ENCODE measurements around the gene WNT11. TPM values are rescaled to one million over a fixed set of nuclear protein-coding genes. Genes with fewer than 3 reads are reported as not detected.

Gene WNT11
- total RNA-seq, 8 experiments from 2014 or later, result 0.18 to 9.3 (median 3.0) TPM

GRCh38 chr11:76243957-76244285 lies 37.6 kb upstream of the WNT11 start:
- no peak for ATAC-seq (replicated peaks in 6 of 8)
- in situ Hi-C loops (cut with MboI; ENCODE audit: low pct_unique_long_range_greater_than_20kb in 2 of 9, low sequenced_read_pairs in 9 of 9, unreplicated experiment in 9 of 9), result no loop called here
- Histone ChIP-seq H3K27ac (no peak overlapping the region), H3K4me3 (no peak overlapping the region), H3K4me1 (replicated peaks in 1 of 2) (peaks cover 10 to 12% of the 10 kb centered on the region in 2 donors)
- 50 to 89% (median 73%) methylated on average over 2 to 5 of the region's 7 CpGs; no CpG with 5 or more reads in 5 of the 10 experiments for WGBS, 10 experiments

- in situ Hi-C loops (cut with MboI; ENCODE audit: low pct_unique_long_range_greater_than_20kb in 2 of 9, low sequenced_read_pairs in 9 of 9, unreplicated experiment in 9 of 9), result no loop called here
Measured at GRCh38 chr11:76243193-76243956, 37.1 kb upstream of the WNT11 start.

GRCh38 chr11:76242004-76242779 lies 35.9 kb upstream of the WNT11 start:
- no peak for ATAC-seq (replicated peaks in 6 of 8)
- in situ Hi-C loops (cut with MboI; ENCODE audit: low pct_unique_long_range_greater_than_20kb in 2 of 9, low sequenced_read_pairs in 9 of 9, unreplicated experiment in 9 of 9), result no loop called here
- Histone ChIP-seq H3K4me3 (no peak overlapping the region), H3K4me1 (replicated peaks in 1 of 2) (peaks cover 10 to 12% of the 10 kb centered on the region in 2 donors), H3K27ac (no peak overlapping the region)
- 40 to 96% (median 88%) methylated on average over 1 to 4 of the region's 12 CpGs; no CpG with 5 or more reads in 4 of the 10 experiments for WGBS, 10 experiments

More at GRCh38 chr11:76243193-76243956, 37.1 kb upstream of the WNT11 start:
- Histone ChIP-seq H3K27ac (no peak overlapping the region), H3K4me1 (replicated peaks in 1 of 2) (peaks cover 10 to 12% of the 10 kb centered on the region in 2 donors), H3K4me3 (no peak overlapping the region)
- ATAC-seq (replicated peaks in 6 of 8), result peak in 6 of 8 experiments; percentile 51 to 98 (median 96)
- 0 to 60% (median 26%) methylated on average over 1 to 8 of the region's 23 CpGs; no CpG with 5 or more reads in 4 of the 10 experiments for WGBS, 10 experiments

GRCh38 chr11:76241243-76242000 lies 35.1 kb upstream of the WNT11 start:
- Histone ChIP-seq H3K27ac (no peak overlapping the region), H3K4me1 (replicated peaks in 1 of 2) (peaks cover 10 to 12% of the 10 kb centered on the region in 2 donors), H3K4me3 (no peak overlapping the region)
- in situ Hi-C loops (cut with MboI; ENCODE audit: low pct_unique_long_range_greater_than_20kb in 2 of 9, low sequenced_read_pairs in 9 of 9, unreplicated experiment in 9 of 9), result no loop called here
- whole genome bisulfite sequencing, 10 experiments, result no CpG with 5 or more reads among the region's 17 CpGs
- no peak for ATAC-seq (replicated peaks in 6 of 8)

- H3K27ac ChIP-seq, result no peak overlapping the region
- H3K4me1 ChIP-seq (replicated peaks in 1 of 2), result peaks cover 10 to 12% of the 10 kb centered on the region in 2 donors
- in situ Hi-C loops (cut with MboI; ENCODE audit: low pct_unique_long_range_greater_than_20kb in 2 of 9, low sequenced_read_pairs in 9 of 9, unreplicated experiment in 9 of 9), result no loop called here
- no peak for ATAC-seq (replicated peaks in 6 of 8)
- no peak overlapping the region for H3K4me3 ChIP-seq
- WGBS, 10 experiments, result 28 to 90% methylated on average over 2 of the region's 7 CpGs; no CpG with 5 or more reads in 8 of the 10 experiments
Measured at GRCh38 chr11:76240666-76241065, 34.4 kb upstream of the WNT11 start.

- Histone ChIP-seq H3K4me1 (replicated peaks in 1 of 2) (peaks cover 10 to 12% of the 10 kb centered on the region in 2 donors), H3K4me3 (no peak overlapping the region), H3K27ac (no peak overlapping the region)
- 70 to 100% (median 85%) methylated on average over 2 to 4 of the region's 7 CpGs; no CpG with 5 or more reads in 6 of the 10 experiments for WGBS, 10 experiments
- ATAC-seq (replicated peaks in 6 of 8), result no peak
- in situ Hi-C loops (cut with MboI; ENCODE audit: low pct_unique_long_range_greater_than_20kb in 2 of 9, low sequenced_read_pairs in 9 of 9, unreplicated experiment in 9 of 9), result no loop called here
Measured at GRCh38 chr11:76240161-76240540, 33.8 kb upstream of the WNT11 start.

- H3K27ac ChIP-seq, result no peak overlapping the region
- 33 to 100% (median 70%) methylated on average over 1 to 6 of the region's 11 CpGs; no CpG with 5 or more reads in 5 of the 10 experiments for WGBS, 10 experiments
- H3K4me3 ChIP-seq, result no peak overlapping the region
- ATAC-seq (replicated peaks in 6 of 8), result no peak
- in situ Hi-C loops (cut with MboI; ENCODE audit: low pct_unique_long_range_greater_than_20kb in 2 of 9, low sequenced_read_pairs in 9 of 9, unreplicated experiment in 9 of 9), result no loop called here
- peaks cover 10 to 12% of the 10 kb centered on the region in 2 donors for H3K4me1 ChIP-seq (replicated peaks in 1 of 2)
Measured at GRCh38 chr11:76239483-76240160, 33.3 kb upstream of the WNT11 start.

DNA sequence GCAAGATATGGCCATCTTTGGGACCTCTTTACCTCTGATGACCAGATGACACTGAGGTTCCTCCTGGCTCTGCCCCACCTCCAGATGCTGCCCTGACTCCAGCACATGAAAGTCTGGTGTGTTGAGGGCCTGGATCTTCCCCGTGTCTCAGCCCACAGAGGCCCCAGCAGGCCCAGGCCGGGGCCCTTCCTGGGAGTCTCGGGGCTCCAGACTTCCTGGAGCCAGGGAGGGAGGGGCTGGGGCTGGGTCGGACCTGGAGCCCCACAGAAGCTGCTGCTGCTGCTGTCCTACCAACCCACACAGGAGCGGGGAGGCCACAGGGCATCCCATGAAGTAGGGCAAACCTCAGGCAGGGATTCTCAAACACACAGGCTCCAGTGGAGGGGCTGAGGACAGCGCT lies 32.2 kb upstream of the WNT11 start:
- in situ Hi-C loops (cut with MboI; ENCODE audit: low pct_unique_long_range_greater_than_20kb in 2 of 9, low sequenced_read_pairs in 9 of 9, unreplicated experiment in 9 of 9), result no loop called here
- WGBS, 10 experiments, result 79 to 100% methylated on average over 1 to 4 of the region's 6 CpGs; no CpG with 5 or more reads in 8 of the 10 experiments
- H3K4me1 ChIP-seq (replicated peaks in 1 of 2), result peaks cover 13 to 14% of the 10 kb centered on the region in 2 donors
- no peak overlapping the region for H3K27ac ChIP-seq
- no peak for ATAC-seq (replicated peaks in 6 of 8)
- H3K4me3 ChIP-seq, result no peak overlapping the region

- Histone ChIP-seq H3K4me1 (replicated peaks in 1 of 2) (peaks cover 7 to 9% of the 10 kb centered on the region in 2 donors), H3K4me3 (no peak overlapping the region), H3K27ac (no peak overlapping the region)
- in situ Hi-C loops (cut with MboI; ENCODE audit: low pct_unique_long_range_greater_than_20kb in 2 of 9, low sequenced_read_pairs in 9 of 9, unreplicated experiment in 9 of 9), result no loop called here
- no peak for ATAC-seq (replicated peaks in 6 of 8)
Measured at GRCh38 chr11:76237914-76238313, 31.6 kb upstream of the WNT11 start.

- in situ Hi-C loops (cut with MboI; ENCODE audit: low pct_unique_long_range_greater_than_20kb in 2 of 9, low sequenced_read_pairs in 9 of 9, unreplicated experiment in 9 of 9), result no loop called here
- ATAC-seq (replicated peaks in 6 of 8), result no peak
- H3K4me3 ChIP-seq, result no peak overlapping the region
- H3K27ac ChIP-seq, result no peak overlapping the region
- H3K4me1 ChIP-seq (replicated peaks in 1 of 2), result peaks cover 5 to 7% of the 10 kb centered on the region in 2 donors
- WGBS, 10 experiments, result 32 to 100% (median 92%) methylated on average over 1 to 8 of the region's 8 CpGs
Measured at GRCh38 chr11:76237000-76237649, 30.8 kb upstream of the WNT11 start.

DNA sequence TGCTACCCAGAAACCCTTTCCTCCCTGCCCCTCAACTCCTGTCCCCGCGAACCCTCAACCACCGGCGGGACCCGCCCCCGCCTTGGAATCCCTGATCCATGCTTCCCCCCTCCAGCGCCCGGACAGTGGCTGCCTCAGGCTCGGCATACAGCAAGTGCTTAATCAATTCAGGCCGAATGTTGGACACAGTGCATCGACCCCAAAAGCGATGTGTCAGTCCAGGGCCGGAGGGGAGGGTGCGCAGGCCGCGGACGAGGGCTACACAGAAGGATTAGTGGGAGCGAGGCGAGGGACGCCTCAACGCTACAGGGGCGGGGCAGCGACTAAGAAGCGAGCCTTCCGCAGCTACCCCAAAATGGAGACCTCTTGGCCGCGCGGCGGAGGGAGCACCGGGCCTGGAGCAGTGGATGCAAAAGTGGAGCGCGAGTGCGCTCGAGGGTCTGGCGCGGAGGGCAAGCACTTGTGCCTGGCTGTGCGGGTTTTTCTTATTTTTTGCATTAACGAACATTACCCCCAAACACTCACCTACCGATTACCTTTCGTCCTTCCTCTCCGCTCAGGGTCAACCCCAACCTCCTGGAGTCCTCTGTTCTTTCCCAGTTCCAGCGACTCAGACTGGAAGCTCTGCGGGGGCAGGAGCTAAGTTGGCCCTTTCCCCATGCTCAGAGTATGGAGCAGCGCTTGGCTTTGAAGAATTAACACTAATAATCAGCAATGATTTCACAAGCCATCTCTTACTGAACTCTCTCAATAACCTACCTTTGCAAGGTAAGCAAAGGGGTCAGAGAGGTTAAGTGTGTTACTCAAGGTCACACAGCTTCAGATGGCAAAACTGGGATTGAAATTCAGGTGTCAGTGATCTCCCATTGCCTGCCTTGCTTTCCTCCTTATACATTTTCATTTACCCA lies 30.0 kb upstream of the WNT11 start:
- Histone ChIP-seq H3K27ac (peak overlapping the region in 1 of 2 donors; percentile 83), H3K4me3 (peak overlapping the region; percentile 61 to 81 (median 68)), H3K4me1 (replicated peaks in 1 of 2) (peaks cover 5 to 7% of the 10 kb centered on the region in 2 donors)
- ATAC-seq (replicated peaks in 6 of 8), result peak; percentile 24 to 49 (median 41)
- 3 to 33% (median 10%) methylated on average over 3 to 22 of the region's 44 CpGs; no CpG with 5 or more reads in 3 of the 10 experiments for WGBS, 10 experiments
- in situ Hi-C loops (cut with MboI; ENCODE audit: low pct_unique_long_range_greater_than_20kb in 2 of 9, low sequenced_read_pairs in 9 of 9, unreplicated experiment in 9 of 9), result no loop called here
